HG02840 (cell line): ENCODE results near the gene RASAL3.
"Not testable (repeated sequence)": the region's sequence is repeated elsewhere in the genome, so short reads cannot be mapped to it uniquely, and the experiment has no call there.

Experiments used
- ATAC-seq: cut with Tn5 transposase; IDR thresholded peaks from one replicate; pipeline ENCODE4 v1.9.1; 2021; ENCODE audit warnings: mild to moderate bottlenecking, moderate library complexity, moderate number of reproducible peaks; ENCODE audit not compliant: unreplicated experiment, low FRiP score

Gene RASAL3

DNA sequence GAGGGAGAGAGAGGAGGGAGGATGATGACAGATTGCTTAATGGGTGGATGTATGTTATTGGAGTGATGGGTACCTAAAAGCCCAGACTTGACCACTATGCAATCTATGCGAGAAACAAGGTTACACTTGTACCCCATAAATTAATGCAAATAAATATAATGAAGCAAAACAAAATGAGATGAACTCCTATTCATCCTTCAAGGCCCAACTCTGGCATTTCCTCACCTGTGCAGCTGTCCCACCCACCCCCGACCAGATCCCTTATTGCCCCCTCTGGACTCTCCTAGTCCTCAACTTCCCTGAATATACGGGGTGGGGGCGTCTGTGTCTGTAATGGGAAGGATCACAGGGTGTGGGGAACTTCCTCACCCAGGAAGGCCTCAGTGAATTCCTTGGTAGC, 10.8 kb upstream of the RASAL3 start:
- no peak for ATAC-seq

DNA sequence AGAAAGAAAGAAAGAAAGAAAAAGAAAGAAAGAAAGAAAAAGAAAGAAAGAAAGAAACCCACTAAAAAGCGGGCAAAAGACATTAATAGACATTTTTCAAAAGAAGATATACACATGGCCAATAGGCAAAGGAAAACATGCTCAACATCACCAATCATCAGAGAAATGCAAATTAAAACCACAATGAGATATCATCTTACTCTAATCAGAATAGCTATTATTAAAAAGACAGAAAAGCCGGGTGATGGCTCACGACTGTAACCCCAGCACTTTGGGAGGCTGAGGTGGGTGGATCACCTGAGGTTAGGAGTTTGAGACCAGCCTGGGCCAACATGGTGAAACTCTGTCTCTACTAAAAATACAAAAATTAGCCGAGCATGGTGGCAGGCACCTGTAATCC, 9.5 kb upstream of the RASAL3 start:
- not testable (repeated sequence) for ATAC-seq

DNA sequence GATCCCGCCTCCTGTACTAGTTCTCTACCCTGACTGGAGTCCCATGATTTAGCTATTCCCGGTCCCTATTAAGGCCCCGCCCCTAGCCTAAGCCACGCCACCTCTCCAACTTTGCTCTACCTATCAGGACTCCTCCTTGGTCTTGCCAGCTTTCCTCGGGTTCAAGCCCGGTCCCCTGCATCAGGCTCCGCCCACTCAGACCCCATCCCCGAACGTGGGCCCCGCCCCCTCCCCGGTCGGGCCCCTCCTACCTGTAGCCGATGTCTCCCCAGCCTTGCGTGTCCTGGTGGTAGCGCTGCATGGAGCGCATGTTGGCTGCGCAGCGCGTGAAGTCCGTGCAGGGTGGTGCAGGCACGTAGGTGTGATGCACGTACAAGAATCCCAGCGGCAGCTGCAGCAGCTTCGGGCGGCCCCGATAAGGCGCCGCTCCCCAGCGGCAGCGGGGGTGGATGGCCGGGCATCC, 7.3 kb upstream of the RASAL3 start:
- no peak for ATAC-seq

DNA sequence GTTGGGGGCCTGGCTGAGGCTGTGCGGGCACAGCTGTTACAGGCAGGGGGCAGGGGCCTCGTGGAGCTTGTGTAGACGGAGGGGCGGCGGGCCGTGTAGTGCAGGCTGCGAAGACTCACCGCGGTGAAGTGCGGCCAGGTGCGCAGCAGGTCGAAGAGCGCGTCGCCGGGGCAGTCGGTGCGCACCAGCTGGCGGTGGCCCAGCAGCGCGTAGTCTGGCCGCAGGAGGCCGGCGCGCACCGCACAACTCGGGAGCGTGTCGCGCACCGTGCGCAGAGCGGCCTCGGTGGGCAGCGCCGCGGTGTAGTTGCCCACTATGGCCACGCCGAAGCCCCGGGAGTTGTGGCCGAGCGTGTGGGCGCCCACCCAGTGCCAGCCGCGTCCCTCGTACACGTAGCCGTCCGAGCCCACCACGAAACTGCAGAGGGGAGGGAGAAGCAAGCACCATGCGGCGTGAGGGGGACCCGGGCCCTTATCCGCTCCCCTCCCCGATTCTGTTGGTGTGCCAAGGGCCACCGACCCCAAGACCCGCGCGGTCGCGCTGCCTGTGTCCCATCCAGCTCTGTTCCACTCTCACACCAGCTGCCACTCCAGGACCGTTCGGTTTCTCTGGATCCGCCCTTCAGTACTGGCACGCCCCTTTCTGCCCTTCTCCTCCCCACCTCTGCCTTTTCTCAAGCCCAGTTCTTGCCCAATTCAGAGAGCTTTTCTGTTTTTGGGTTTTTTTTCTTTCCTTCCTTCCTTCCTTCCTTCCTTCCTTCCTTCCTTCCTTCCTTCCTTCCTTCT, 5.4 kb upstream of the RASAL3 start:
- no peak for ATAC-seq

DNA sequence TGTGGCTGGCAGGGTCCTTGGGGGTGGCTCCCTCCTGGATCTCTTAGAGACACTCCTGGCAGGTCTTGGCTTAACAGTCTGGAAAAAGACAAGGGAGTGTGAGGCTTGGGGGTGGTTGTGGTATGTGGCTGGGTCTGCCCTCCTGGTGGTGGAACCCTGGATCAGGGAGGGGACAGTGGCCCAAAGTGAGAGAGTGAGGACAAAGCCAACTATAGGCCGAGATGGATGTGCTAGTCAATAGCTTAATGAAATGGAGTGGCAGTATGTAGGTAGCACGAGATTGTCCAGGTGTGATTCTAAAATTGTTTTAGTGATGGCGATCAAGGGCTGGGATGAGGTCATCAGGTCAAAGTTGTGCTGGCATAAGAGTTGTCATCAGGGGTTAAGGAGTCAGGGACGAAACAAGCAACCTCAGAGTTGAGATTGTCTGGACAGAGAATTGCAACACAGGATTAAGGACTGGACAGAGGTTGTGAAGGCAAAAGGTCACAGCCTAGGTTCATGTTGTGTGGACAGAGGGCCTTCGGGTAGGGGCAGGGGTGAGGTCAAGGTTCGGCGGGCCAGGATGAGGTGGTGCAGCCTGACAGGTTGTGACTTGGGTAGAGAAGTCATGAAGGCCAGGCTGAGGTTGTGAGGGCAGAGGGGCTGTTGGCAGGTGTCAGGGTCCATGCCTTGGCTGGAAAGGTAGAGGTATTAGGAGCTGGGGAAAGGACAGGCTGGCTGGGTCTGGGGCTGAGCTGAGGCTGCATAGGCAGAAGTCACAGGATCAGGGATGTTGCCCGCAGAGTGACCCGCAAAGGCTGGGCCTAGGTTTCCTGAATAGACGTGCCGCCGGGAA, 4.5 kb upstream of the RASAL3 start:
- ATAC-seq = no peak

DNA sequence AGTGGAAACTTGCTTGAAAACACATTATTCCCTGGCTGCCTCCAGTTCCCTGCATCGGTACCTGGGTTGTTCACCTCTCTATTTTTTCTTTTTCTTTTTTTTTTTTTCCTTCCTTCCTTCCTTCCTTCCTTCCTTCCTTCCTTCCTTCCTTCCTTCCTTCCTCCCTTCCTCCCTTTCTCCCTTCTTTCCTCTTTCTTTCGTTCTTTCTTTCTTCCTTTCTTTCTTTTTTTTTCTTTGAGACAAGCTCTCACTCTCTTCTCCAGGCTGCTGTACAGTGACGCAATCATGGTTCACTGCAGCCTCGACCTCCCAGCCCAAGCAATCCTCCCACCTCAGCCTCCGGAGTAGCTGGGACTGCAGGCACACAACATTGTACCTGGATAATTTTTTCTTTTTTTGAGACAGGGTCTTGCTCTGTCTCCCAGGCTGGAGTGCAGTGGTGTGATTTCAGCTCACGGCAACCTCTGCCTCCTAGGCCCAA, 3.4 kb upstream of the RASAL3 start:
- ATAC-seq = no peak

DNA sequence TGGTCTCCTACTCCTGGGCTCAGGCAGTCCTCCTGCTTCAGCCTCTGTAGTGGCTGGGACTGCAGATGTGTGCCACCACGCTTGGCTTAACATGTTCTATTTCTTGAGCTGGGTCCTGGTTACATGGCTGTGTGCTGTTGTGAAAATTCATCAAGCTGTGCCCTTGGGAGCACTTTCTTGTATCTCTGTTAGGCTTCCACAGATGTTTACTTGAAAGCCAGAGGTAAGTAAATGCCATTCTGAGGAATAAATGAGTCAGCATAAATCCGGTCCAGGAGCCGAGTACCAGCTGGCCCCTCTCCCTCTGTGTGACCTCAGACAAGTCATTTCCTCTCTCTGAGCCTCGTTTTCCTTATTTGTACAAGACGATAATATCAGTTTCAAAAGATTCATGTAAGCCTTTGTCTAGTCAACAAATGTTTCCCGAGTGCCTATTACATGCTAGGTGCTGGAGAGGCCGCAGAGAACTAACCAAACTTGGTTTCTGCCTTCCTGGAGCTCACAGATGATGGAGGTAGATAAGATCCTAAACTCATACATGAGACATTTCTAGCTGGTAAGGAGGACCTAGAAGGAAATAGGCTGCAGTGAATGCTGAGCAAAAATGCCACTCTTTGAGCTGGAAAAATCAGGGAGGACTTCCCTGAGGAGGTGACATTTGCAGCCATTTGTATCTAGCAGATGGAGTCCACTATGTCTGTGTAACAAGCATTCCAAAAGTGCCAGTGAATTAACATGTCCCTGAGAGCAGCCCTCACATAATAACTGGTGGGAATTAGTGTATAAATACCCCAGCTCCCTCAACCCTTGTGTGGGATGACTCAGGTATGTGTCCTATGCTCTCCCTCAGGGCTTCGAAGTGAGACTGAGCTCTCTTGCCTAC, 2.7 kb upstream of the RASAL3 start:
- peak; percentile 48 for ATAC-seq

DNA sequence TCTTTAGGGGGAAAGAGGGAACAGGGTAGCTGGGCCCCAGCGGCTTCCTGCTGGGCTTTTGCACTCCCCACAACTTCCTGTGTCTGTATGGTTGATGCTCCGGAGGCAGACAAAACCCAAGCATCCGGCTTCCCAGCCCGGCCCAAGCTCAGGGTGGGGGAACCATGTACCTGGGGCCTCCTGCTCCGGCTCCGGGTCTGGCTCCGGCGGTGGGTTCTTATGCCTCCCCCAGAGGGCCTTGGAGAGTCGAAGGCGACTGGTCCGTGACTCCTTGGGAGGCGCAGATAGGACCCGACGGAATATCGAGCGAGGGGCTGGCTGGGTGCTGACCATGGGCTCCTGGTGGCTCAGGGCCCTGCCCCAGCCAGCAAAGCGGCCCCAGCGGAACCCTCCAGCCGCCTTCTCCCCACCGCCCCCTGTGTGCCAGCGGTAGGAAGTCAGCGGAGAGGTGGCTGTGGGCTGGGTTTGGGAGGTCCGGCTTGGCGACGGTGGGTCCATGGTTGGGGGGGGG, 428 bp downstream of the RASAL3 start:
- ATAC-seq = no peak

DNA sequence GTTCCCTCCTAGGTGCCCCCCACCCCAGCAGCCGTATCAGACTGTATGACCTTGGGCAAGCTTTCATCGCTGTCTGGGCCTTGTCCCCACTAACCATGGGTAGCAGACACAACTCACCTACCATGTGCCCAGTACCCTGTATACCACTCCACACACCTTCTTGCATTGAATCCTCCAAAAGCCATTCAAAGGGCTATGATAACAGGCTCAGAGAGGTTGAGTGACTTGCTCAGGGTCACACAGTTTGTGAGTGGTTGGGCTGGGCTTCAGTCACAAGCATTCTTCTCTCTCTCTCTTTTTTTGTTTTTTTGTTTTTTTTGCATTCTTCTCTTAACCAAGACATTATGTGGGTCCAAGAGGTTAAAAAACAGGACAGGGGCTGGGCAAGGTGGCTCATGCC, 2.6 kb downstream of the RASAL3 start:
- no peak for ATAC-seq

DNA sequence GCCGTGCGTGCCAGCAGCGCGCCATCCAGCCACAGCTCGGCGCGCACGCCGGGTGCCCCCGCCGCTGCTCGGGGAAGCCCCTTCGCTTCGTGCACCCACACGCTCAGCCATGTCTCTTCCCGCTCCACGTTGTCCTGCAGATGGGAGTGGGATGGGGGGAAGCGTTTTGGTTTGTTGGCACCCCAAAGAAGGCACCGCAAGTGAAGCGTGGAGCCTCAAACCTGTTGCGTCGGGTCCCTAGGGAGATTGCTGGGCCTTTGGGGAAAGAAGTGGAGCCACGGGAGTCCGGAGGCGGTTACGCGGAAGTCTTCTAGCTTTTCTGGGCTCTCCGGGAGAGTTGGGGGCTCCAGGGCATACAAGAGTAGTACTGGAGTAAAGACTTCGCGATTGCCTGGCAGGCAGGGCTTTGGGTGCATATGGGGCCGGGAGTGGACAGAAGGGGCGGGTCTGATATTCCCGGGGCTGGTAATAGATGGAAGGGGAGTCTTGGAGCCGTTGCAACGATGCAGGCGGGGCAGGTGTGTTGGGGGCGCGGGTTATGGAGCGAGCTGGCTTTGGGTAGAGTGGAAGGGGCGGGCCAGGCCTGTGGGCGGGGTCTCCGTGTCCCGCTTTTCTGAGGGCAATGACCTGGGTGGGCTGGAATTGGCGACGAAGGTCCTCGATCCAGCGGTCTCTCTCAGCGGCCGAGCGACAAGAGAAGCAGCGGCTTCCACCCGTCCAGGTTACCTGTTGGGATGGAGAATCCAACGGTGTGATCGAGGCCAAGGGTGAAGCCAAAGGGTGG, 6.5 kb downstream of the RASAL3 start:
- no peak for ATAC-seq

DNA sequence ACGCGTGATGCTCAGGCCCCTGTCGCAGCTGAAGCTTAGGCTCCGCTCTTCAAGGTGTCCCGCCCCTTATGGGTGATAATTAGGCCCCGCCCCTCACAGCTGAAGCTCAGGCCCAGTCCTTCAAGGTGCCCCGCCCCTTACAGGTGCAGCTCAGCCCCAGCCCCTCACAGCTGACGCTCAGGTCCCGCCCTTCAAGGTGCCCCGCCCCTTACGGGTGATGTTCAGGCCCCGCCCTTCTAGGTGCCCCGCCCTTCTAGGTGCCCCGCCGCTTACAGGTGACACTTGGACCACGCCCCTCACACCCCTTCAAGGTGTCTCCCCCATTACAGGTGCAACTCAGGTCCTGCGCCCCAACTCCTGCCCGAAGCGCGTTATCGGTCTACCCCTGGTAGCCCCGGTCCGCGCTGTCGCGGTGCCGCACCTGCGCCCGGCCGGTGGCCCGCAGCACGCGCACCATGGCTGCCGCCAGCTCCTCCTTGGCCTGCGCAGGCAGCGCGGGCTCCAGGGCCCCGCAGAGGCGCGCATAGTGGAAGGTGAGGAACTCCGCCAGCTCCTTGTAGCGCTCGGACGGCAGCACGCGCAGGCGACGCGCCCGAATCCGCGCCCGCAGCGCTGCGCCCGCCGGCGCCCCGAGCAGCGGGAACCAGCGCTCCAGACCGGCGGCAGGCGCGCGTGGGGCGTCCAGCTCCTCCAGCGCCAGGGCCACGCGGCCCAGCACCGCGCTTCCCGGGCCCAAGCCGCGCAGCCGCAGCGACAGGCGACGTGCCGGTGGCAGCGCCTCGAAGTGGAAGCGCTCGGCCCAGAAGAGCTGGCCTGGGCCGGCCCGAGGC, 7.3 kb downstream of the RASAL3 start:
- no peak for ATAC-seq

DNA sequence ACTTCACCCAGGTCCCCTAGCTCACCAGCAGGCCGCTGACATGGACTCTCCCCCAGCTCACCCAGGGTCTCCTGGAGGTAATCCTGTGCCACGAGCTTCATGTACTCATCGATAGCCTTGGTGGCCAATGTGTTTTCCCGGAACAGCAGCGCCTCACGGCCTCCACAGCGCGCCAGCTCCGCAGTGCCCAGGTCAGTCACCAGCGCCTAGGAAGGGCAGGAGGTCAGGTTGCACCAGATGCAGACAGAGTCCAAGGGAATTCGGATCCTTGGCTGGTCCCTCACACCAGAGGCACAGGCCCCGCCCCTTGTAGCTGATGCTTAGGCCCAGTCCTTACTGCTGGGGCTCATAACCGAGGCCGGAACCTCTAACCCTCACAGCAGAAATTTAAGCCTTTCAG, 7.9 kb downstream of the RASAL3 start:
- no peak for ATAC-seq

DNA sequence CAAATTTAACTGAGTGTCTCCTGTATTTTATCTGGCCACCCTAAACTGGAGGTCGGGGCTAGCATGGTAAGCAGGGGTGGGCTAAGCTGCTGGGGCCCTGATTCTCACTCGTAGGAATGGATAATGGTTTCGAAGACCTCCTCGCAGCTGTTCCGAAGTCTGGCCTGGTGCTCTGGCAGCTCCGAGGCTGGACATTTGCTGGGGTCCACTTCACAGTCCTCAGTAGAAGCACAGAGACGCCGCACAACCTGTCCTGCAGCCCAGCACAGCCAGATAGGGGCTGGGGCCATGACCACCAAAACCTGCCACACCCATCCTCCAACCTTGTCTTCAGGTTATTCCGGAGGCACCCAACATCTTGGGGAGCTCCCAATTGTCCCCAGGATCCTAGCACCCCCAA, 8.3 kb downstream of the RASAL3 start:
- no peak for ATAC-seq

DNA sequence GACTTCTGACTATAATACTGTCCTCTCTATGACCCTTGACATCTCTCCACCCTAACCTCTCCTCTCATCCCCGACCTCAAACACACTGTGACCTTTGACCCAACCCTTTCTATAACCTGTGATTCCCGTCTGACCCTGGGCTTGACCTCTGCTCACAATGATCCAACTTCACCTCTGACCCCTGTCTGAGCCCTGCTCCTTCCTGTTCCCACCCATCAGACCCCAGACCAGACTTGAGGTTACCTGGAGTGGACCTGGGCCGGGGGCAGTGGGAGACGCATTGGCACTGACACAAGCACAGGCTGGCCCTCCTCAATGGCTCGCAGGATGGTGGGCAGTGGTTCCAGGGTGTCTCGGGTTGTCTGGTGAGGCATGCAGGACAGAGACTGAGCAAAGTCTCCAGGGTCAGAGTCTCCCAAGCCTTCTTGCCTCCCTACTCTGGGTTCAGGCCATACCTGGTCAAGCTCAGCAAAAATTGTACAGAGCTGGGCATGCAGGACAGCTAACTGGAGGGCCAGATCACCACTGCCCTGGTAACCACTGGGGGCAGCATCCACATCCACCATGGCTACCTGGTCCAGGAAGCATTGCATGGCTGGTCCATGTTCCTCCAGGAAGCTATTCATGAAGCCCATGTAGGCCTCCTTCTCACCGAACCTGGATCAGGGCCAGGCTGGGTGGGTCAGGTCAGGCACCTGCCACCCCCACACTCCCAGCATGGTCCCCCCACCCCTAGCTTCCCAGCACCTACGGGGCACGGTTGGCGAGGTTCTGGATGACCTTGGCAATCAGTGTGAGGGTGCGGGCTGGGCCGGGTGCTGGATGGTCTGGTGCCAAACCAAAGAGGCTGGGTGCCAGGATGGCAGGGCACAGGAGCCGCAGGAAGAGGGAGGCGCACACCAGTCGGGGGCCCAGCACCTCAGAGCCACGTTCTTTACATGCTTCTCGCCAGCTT, 10.2 kb downstream of the RASAL3 start:
- no peak for ATAC-seq

DNA sequence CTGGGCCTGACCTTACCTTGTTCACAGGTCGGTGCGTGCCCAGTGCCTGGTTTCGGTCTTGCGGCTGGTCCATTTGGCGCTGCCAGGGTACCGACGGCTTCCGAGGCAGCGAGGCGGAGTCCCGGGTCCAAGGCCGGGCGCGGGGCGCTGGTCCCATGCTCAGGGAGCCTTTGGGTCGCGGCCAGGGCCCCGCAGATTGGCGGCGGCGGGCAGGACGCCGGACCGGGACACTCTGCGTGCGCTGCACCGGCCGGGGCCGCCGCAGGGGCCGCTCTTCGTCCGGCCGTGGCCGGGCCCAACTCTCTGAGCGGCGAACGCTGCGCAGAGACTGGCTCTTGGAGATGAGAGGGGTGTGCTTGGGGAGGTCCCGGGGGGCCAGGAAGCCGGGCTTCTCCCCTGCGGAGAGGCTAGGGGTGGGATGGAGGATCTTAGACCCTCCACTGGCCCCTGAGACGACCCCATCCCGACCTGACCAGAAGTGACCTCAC, 11.2 kb downstream of the RASAL3 start:
- no peak for ATAC-seq

DNA sequence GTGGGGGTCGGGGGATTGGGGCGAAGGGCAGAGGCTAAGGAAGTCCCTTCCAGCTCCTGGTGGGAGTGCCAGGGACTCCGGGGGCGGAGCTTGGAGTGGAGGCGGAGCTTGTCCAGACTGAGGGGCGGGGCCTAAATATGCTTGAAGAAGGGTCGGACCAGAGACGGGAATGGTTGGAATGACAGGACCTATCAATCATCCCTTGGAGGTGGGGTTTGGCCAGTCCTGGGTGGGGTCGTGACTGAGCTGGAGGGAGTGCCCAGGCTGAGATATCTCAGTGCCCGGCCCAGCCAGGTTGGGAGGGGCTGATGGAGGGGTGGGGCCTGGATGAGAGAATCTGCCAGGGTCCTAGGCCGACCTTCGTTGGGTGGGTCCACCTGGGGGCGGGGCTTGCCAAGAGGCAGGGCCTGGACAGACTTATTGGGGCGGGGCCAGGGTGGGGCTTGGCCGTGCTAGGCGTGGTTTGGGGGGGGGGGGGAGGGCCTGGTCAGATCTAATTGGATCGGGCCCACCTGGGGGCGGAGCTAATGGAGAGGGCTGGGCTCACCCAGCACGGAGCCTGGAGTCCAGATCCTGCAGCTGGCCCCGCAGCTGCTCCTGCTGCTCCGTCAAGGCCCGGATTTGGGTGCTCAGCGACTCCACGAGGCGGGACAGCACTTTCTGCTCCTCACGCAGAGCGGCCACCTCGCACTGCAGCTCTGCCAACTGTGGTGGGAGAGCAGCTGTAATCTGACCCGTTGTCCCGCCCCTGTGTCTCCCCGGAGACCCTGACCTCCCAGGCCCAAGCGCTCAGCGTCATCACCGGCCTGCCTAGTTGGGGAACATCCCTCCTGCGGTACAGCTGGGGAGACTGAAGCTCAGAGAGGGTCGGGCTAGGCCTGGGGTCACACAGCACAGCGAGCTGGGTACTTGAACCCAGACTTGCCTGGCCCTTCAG, 12.0 kb downstream of the RASAL3 start:
- no peak for ATAC-seq

DNA sequence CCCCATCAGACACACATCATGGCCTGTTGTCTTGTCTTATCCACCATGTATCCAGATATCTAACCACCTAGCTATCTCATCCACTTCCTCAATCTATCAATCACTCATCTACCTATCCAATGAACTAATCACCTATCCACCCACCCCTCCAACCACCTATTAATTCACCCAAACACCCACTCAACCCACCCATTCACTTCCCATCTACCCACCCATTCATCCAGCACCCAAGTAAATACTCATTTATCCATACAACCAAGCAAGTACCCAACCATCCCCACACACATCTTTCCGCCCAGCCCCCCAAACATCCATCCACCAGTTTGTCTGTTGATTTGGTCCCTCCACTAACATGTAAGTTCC, 13.8 kb downstream of the RASAL3 start:
- ATAC-seq = no peak
